CD4-positive, alpha-beta T cell (primary cell): Measurements from ENCODE around the gene GOLGA7B. TPM values are rescaled to one million over a fixed set of nuclear protein-coding genes. Genes with fewer than 3 reads are reported as not detected.
A peak's percentile ranks its signal among the peaks of the same experiment; 100 is the strongest.

Experiments used
- ATAC-seq: fragments of 200-7000 bp; cut with Tn5 transposase; one replicate; pipeline ENCODE4 v1.10.0; 2022; ENCODE audit warnings: mild to moderate bottlenecking; ENCODE audit not compliant: poor library complexity
- CTCF ChIA-PET: fragments of 350-600 bp; sonication (Branson Sonifier 250); formaldehyde crosslinking; loops from one replicate; lab custom pipeline; 2021; ENCODE audit warnings: antibody characterized with exemption, inconsistent platforms; lab: Charles Lee
- POLR2A ChIA-PET: fragments of 350-600 bp; sonication (Branson Sonifier 250); formaldehyde crosslinking; loops from one replicate; lab custom pipeline; 2021; ENCODE audit warnings: antibody characterized with exemption, inconsistent platforms; lab: Charles Lee
- DNase-seq, 14 experiments: peaks; one replicate each; pipeline ENCODE4 v3.0.0-alpha.2; 2013 to 2020; ENCODE audit warnings: mixed read lengths in 2 of 14
- H3K27ac ChIP-seq, 2 donors: one replicate each; pipeline versions ENCODE4 v1.5.1 to v1.7.0; 2013; ENCODE audit warnings: low read length in 2 of 2, low read depth in 1 of 2, mild to moderate bottlenecking in 1 of 2
- H3K27me3 ChIP-seq, 2 experiments: 1 replicate in 1 of 2; 2 replicates in 1 of 2; pipeline versions ENCODE4 v1.6.1 to v1.7.0; 2013; ENCODE audit warnings: low read length in 2 of 2, control low read depth in 1 of 2, mild to moderate bottlenecking in 1 of 2, moderate library complexity in 1 of 2; ENCODE audit not compliant: insufficient read depth in 2 of 2, control insufficient read depth in 1 of 2
- H3K36me3 ChIP-seq: one replicate; pipeline ENCODE4 v1.6.1; 2013; ENCODE audit warnings: low read length, control low read depth; ENCODE audit not compliant: insufficient read depth
- H3K4me1 ChIP-seq: one replicate; pipeline ENCODE4 v1.6.1; 2013; ENCODE audit warnings: low read length, control low read depth; ENCODE audit not compliant: insufficient read depth
- H3K4me3 ChIP-seq: one replicate; pipeline ENCODE4 v1.5.1; 2013; ENCODE audit warnings: mild to moderate bottlenecking, low read length, moderate library complexity
- H3K9me3 ChIP-seq, 2 experiments: 1 replicate in 1 of 2; 2 replicates in 1 of 2; pipeline versions ENCODE4 v1.6.1 to v1.7.0; 2013; ENCODE audit warnings: low read length in 2 of 2, mild to moderate bottlenecking in 2 of 2, control low read depth in 1 of 2, moderate library complexity in 1 of 2; ENCODE audit not compliant: control insufficient read depth in 1 of 2, insufficient read depth in 1 of 2
- H3K27ac Mint-ChIP-seq: one replicate; pipeline ENCODE4 v1.8.0; 2020; ENCODE audit warnings: mixed read lengths
- H3K27me3 Mint-ChIP-seq: one replicate; pipeline ENCODE4 v1.8.0; 2021; ENCODE audit warnings: mixed read lengths
- H3K36me3 Mint-ChIP-seq: one replicate; pipeline ENCODE4 v1.8.0; 2021; ENCODE audit warnings: low read depth, mixed read lengths
- H3K4me1 Mint-ChIP-seq: one replicate; pipeline ENCODE4 v1.8.0; 2021; ENCODE audit warnings: low read depth, mixed read lengths
- H3K4me3 Mint-ChIP-seq: one replicate; pipeline ENCODE4 v1.8.0; 2020; ENCODE audit warnings: mild to moderate bottlenecking, mixed read lengths
- H3K9me3 Mint-ChIP-seq: one replicate; pipeline ENCODE4 v1.8.0; 2020; ENCODE audit warnings: mixed read lengths
- CTCF ChIP-seq: fragments of 200-600 bp; IDR thresholded peaks from one replicate; pipeline ENCODE4 v1.8.0; 2022; ENCODE audit warnings: antibody characterized with exemption, mild to moderate bottlenecking
- intact Hi-C, 2 experiments: fragments of 100-400 bp; cut with DNase I in 1 of 2; cut with micrococcal nuclease in 1 of 2; formaldehyde crosslinking; loops; one replicate each; pipeline versions ENCODE4 v1.15.1 to v1.9.0; 2023 to 2025; cut with DNase I, micrococcal nuclease
- total RNA-seq, 174 experiments: library from RNA in 2 of 174; stranded (reverse) in 2 of 174; gene quantifications; one replicate each; pipeline ENCODE4 v1.2.3 and lab custom pipeline; 2021 to 2026

The GOLGA7B gene
- total RNA-seq, 2 experiments from 2014 or later = 4.5 to 6.1 TPM

DNA sequence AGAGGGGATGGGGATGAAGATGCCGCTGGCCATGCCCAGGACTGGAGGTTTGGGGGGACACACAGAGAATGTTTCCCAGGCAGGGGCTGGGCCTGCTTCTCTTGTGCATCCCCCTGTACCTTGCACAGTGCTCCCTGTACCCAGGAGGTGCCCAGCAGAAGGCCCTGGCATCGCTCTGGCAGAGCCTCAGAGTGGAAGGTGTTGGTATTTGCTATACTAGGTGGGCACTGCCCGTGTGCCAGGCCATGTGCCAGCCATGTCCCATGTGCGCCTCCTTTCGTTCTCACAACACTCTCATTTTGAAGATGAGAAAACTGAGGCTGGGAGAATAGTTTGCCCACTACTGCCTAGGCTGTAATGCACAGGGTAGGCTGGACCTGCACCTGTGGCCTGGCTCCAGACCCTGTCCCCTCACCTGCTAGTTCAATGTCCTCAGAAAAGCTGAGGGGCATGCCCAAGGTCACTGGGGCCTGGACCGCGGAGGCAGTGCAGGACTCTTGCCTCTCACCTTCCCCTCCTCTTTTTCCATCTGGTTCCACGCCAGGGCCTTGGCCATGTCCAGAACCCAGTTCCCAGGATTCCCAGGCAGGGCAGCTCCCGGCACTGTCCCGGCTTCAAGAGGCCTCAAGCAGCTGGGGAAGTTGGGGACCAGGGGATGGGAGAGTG, 64.7 kb downstream of the GOLGA7B start:
- Histone ChIP-seq H3K4me3 (no peak overlapping the region), H3K36me3 (no peaks in the 10 kb centered on the region), H3K9me3 (no peaks in the 10 kb centered on the region), H3K27ac (no peak overlapping the region), H3K27me3 (no peaks in the 10 kb centered on the region), H3K4me1 (peaks cover 8% of the 10 kb centered on the region)
- TF ChIP-seq CTCF = no peak
- intact Hi-C loops = loop anchor here (1.0 to 10.0 kb wide), 5 partner anchors 126 to 1333 kb away; no protein-coding TSS in a partner anchor
- no peak for DNase-seq
- ATAC-seq = no peak
- peaks cover 21% of the 10 kb centered on the region for H3K27me3 Mint-ChIP-seq
- H3K27ac Mint-ChIP-seq = no peak overlapping the region
- no peaks in the 10 kb centered on the region for H3K36me3 Mint-ChIP-seq
- peaks cover 14% of the 10 kb centered on the region for H3K4me1 Mint-ChIP-seq
- no peak overlapping the region for H3K4me3 Mint-ChIP-seq
- no peaks in the 10 kb centered on the region for H3K9me3 Mint-ChIP-seq
- CTCF ChIA-PET = interaction anchor here (0.9 to 1.5 kb wide), 4 partner anchors 12 to 139 kb away, joined by 3 to 14 read pairs (median 4); no protein-coding TSS in a partner anchor
- POLR2A ChIA-PET = interaction anchor here (0.7 kb wide), 1 partner anchor 127 kb away, joined by 4 read pairs; no protein-coding TSS in a partner anchor

DNA sequence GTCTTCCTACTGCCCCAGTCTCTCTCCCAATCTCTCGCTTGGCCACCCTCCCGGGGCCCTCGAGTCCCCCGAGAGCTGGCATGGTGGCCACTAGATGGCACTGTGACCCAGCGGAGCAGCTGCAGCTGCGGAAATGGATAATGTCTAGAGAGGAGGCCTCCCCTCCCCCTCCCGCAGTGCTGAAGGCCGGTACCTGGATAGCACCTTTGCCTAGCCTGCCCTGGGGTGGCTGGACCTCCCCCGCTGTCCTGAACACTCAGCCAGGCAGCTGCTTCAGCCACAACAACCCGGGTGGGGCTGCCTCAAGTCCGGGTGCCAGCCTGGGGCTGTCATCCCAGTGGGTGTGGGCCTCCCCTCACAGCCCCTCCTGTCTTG, 65.2 kb downstream of the GOLGA7B start:
- H3K9me3 ChIP-seq = no peaks in the 10 kb centered on the region
- Mint-ChIP-seq H3K4me1 (peaks cover 15% of the 10 kb centered on the region), H3K27me3 (peaks cover 21% of the 10 kb centered on the region), H3K27ac (no peak overlapping the region), H3K4me3 (no peak overlapping the region), H3K9me3 (no peaks in the 10 kb centered on the region), H3K36me3 (no peaks in the 10 kb centered on the region)
- no peaks in the 10 kb centered on the region for H3K36me3 ChIP-seq
- intact Hi-C loops = loop anchor here (1.0 to 10.0 kb wide), 5 partner anchors 126 to 1332 kb away; no protein-coding TSS in a partner anchor
- TF ChIP-seq CTCF = peak; percentile 85
- H3K4me1 ChIP-seq = peaks cover 8% of the 10 kb centered on the region
- ATAC-seq = peak; percentile 84
- H3K27me3 ChIP-seq = no peaks in the 10 kb centered on the region
- ChIA-PET POLR2A (interaction anchor here (0.7 kb wide), 1 partner anchor 126 kb away, joined by 4 read pairs; no protein-coding TSS in a partner anchor), CTCF (interaction anchor here (0.9 to 1.5 kb wide), 5 partner anchors 12 to 139 kb away, joined by 3 to 14 read pairs (median 3); no protein-coding TSS in a partner anchor)
- H3K27ac ChIP-seq = no peak overlapping the region
- DNase-seq = peak; percentile 57 to 80 (median 68)
- H3K4me3 ChIP-seq = no peak overlapping the region

GRCh38 chr10:97915346-97916131, 65.9 kb downstream of the GOLGA7B start:
- TF ChIP-seq CTCF = no peak
- DNase-seq = no peak
- no peaks in the 10 kb centered on the region for H3K36me3 Mint-ChIP-seq

More at GRCh38 chr10:97915346-97916131, 65.9 kb downstream of the GOLGA7B start:
- Mint-ChIP-seq H3K27ac (no peak overlapping the region), H3K27me3 (peaks cover 21% of the 10 kb centered on the region), H3K4me1 (peaks cover 15% of the 10 kb centered on the region), H3K9me3 (no peaks in the 10 kb centered on the region), H3K4me3 (no peak overlapping the region)
- ChIA-PET POLR2A (no interaction called here), CTCF (interaction anchor here (0.9 to 1.5 kb wide), 5 partner anchors 12 to 138 kb away, joined by 3 to 14 read pairs (median 3); no protein-coding TSS in a partner anchor)
- Histone ChIP-seq H3K27me3 (no peaks in the 10 kb centered on the region), H3K9me3 (no peaks in the 10 kb centered on the region), H3K36me3 (no peaks in the 10 kb centered on the region), H3K27ac (no peak overlapping the region), H3K4me1 (peaks cover 8% of the 10 kb centered on the region), H3K4me3 (no peak overlapping the region)
- intact Hi-C loops = loop anchor here (2.0 to 10.0 kb wide), 3 partner anchors 125 to 749 kb away; no protein-coding TSS in a partner anchor
- no peak for ATAC-seq
